Astrocyte of the hippocampus (primary cell): ENCODE measurements around the gene ATP13A3.
"Not testable (repeated sequence)": the region's sequence is repeated elsewhere in the genome, so short reads cannot be mapped to it uniquely, and the experiment has no call there.

ENCODE experiments used
- DNase-seq: peaks from one replicate; pipeline ENCODE4 v3.0.0; 2011; ENCODE audit warnings: low read depth, low spot score

Gene ATP13A3

DNA sequence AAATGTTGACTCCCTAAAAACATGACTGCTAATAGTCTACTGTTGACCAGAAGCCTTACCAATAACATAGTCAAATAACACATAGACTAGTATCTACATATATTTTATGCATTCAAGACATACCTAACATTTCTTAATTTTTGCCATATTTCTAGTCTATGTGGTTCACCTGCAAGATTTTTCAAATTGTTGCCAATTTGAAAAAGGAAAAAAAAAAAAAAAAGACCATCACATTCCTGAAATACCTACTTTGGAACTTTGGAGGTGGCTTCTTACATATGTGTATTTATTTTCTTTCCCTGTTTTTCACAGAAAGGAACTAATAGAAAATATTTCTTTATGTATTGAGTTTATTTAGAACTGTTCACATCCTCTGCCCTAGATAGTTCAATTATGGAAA is 13.4 kb upstream of the ATP13A3 start:
- DNase-seq = no peak

DNA sequence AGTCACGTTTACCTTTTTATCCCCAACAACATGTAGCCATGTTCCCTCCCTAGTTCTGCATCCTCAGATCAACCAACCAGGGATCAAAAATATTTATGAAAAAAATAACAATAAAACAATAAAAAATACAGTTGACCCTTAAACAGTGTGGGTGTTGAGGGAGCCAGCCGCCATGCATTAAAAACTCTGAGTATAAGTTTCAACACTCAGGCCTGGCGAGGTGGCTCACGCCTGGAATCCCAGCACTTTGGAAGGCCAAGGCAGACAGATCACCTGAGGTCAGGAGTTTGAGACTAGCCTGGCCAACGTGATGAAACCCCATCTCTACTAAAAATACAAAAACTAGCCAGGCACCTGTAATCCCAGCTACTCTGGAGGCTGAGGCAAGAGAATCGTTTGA is 12.7 kb upstream of the ATP13A3 start:
- DNase-seq = not testable (repeated sequence)

DNA sequence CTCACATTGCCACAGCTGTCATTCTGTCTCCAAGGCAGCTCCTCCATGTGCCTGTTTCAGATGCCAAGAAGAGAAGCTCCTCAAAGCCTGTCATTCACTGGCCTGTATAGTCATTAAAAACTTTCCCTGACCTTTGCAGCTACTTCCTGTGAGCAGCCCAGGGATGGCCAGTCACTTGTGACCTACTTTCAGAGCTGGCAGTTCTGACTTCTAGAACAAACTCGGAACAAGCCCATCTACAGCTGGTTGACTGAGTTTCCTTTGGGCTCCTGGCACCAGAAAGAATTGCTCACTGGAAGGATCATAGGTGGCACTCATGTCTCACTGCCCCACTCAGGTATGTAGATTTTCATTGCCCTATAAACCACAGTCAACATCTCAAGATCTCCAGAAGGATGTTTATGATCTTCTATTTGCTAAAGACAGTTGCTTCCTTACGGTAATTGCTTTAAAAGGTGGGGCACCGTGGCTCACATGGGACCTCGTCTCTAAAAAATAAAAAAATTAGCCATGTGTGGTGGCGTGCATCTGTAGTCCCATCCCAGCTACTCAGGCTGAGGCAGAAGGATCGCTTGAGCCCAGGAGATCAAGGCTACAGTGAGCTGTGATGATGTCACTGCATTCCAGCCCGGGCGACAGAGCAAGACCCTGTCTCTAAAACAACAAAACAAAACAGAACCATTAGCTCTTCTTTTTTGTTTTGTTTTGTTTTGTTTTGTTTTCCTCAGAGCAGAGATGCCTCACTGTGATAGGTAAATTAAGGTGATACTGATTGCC is 11.2 kb upstream of the ATP13A3 start:
- DNase-seq = no peak

DNA sequence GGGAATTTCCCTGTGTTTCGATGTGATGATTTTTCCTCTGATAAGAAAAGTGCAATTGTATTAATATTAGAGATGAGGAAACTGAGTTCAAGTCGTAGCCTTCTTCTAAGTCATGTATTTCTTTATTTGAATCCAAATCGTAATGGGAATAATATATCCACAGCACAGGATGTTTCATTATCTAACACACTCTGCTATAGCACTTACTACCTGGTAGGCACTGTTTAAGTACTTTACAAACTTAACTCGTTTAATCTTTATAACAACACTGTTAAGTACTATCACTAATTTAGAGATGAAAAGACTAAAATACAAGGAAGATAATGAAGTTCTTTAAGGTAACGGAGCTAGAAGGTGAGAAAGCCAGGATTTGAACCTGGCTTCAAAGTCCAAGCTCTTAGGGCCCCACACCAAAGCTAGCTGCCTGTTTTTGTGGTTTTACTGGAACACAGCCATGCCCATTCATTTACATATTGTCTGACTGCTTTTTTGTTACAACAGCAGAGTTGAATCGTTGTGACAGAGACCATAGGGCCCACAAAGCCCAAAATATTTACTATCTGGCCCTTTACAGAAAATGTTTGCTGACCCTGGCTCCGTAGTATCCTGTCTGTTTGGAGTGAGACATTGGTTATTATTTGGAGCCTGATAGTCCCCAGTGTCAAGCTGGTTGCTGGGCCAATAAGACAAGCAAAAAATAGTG is 9.6 kb upstream of the ATP13A3 start:
- DNase-seq = peak; percentile 72

DNA sequence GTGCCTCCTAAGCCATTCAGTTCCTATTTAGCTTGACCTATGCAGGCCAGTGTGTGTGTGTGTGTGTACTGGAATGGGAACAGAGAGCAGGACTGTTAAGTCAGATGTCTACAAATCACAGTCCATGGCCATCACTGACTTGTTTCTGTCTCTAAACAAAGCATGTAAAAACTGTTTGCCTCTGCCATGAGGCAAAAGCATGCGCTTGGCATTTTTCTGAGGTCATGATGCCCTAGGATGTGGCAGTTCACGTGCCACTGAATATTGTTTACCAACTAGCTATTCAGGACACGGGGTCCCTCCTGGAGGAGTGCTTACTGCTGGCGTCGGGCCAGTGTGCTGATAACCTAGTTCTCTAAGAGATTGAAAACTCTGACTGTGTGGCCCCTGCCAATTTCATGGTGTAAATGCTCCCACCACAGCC is 8.2 kb upstream of the ATP13A3 start:
- DNase-seq = no peak

DNA sequence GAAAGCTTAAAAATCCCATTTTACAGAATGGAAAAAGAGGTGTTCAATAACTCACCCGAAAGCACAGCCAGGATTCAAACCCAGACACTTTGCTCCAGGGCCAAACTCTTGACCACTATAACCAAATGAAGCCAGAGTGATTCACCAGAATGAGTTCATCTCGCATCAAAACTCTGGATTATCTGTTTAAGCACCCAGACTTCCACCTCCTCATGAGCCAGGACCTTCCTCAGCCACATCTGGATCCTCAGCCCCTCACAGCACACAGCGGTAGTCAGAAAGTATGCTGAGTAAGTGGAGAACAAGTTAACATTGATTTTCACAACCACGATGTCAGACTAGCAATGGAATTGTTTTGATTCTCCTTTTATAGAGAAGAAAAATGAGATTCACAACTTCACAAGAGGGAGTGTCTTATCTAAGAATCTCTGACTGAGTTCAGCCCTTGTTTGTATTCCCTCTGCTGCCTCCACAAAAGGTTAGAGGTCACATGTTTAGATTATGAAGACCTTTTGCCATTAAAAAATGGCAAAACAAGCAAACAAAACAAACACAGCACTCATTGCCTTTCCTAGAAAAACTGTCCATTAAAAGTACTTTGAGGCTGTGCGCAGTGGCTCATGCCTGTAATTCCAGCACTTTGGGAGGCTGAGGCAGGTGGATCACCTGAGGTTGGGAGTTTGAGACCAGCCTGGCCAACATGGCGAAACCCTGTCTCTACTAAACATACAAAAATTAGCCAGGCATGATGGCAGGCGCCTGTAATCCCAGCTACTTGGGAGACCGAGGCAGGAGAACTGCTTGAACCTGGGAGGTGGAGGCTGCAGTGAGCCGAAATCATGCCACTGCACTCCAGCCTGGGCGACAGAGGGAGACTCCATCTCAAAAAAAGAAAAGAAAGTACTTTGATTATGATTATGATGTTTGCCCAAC is 7.5 kb upstream of the ATP13A3 start:
- DNase-seq = peak; percentile 56

DNA sequence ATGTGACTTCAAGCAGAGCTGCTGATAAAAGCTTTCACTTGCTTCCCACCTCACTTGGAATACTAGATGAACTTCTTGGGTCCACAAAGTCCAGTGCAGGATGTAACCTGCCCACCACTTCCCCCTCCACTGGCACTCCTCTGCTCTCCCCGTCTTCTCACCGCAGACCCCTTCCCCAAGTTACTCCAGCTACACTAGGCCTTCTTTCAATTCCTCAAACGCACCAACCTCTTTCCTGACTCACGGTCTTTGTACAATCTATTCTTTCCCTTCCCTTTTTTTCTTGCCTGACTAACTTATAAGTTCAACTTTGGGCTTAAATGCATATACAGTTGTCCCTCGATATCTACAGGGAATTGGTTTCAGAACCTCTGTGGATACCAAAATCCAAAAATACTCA is 5.2 kb upstream of the ATP13A3 start:
- DNase-seq = no peak

DNA sequence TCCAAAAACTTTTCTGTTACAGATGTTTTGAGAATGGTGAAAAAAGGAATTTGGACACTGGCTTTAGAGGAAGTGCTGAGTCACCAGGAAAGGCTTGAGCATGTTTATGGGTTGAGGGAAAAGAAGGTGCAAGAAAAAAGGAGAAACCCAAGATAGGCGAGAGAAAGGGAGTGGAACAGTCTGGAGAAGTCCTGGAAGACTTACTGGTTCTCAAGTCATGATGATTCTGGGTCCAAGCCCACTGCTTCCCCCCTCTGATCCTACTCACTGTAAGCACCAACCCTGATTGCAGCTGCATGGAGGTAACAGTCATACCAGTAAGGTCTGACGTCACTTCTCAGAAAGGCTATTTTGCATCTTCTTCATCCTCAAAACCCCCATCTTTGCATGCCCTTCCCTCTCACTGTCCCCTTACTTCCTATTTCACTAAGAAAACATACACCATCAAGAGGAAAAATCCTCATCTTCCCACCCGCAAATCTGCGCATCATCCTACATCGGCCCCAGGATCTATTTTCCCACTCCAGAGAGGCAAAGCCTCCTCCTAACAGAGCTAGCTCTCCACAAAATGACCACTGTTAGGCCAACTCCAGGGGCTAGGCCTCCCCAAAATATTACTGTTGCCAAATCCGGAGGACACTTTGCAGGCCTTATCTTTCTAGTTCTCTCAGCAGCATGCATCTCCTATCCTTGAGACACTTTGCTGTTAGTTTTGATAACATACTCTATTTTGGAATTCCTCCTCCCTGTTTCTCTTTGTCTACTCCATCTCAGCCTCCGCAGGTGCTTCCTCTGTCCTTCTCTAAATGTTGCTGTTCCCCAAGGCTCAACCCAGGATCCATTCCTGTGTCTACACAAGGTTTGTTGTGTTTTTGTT is 3.2 kb upstream of the ATP13A3 start:
- DNase-seq = no peak

DNA sequence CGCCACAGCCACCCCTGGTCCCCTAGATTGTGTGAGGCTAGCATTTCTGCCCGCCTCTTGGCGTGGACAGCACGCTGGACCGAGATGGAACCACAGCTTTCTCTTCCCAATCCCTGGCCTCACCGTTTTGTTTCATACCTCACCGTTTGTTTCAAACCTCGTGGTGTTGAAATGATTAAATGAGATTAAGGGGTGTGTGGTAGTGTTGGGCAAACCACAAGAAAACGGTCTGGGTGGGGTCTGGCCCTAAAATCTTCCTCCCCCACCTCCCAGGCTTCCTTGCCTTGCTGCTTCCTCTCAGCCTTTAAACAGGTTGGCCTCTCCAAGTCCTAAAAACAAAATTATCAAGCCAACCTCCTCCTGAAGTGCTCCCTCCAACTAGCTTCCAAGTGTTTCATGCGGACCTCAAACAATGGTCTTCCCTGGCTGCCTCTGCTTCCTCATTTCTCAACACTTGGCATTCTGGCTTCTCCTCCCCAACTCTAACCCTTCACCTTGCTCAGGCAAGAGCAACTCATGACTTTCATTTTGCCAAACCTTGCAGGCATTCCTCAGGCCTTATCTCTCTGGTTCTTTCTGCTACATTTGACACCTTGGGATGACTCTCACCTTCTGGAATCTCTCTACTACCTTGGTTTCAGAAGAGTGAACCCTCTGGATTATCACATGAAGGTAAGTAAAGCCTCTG is 1.4 kb upstream of the ATP13A3 start:
- peak; percentile 28 for DNase-seq

DNA sequence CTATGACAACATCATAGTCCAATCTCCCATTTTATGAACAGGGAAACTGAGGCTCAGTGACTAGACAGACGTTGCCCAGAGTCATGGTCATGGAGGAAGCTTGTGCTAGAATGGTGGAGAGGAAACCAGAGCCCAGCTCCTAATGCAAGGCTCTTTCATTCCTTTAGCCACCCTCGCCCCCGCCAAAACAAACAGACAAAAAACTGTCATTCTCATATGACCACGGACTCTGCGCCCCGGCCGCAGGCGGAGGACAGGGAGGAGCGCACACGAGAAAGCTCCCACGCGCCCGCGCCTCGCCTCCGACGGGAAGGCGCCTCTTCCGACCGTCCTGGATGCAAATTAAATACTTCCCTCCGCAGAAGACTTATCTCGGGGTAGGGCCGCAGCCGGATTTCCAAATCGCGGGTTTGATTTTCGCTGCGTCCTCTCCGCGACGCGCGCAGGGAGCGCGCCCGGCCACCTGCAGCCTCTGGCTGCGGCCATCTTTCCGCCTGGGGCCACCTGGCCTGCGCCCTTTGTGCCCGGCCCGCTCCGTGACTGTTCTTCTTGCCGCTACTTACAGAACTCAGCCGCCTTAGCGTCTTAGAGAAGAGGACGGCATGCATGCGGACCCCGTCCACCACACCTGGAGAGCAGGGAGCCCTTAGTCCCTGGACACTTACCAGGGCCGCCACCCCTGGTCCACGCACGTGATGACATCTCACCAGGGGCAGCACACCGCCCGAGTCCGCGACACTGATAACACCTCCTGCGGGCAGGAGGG is 670 bp upstream of the ATP13A3 start:
- DNase-seq = peak; percentile 46

DNA sequence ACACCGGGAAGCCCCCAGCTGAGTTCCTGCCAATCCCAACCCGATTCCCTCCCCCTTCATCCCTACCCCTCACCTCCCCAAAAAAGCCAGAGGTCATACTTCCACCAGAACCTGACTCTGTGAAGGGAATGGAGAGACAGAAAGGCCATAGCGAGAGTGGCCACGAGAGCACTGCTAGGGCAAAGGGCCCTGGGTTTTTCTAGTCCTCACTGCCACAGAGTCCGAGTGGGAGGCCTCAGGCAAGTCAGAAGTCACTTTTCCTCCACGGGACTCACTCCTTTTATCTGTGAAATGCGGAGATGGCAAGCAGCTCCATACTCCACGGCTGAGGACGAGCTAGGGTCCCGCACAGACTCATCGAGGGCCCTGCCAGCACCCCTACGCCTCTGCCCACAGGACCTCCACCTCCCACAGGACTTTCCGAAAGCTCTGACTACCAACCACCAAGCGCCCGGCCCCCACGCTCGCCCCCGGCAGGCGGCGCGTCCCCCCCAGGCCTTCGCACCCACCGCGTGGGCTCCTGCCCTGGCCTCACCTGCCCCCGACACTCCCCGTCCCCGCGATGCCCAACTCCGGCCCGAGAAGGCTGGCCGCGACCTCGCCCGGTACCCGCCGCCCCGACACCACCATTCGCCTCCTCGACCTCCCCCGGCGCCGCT is 792 bp downstream of the ATP13A3 start:
- peak; percentile 72 for DNase-seq

DNA sequence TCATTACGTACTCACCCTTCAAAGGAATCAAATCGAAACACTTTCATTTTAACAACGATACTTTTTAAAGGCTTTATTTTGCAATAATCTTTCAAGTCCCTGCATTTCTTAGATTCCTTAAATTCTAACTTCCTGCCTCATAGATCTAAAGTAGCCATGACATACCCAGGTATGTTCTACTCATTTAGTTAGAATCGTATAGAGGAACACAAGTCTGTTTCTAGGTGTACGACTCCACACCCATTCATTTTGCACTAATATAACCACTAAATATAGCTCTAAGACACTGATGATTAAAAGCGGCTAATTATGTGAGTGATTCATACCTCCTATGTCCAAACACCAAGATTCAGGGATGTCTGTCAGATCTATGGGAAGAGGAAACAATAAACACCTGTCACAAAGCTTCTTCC is 1.3 kb downstream of the ATP13A3 start:
- DNase-seq = peak; percentile 45

DNA sequence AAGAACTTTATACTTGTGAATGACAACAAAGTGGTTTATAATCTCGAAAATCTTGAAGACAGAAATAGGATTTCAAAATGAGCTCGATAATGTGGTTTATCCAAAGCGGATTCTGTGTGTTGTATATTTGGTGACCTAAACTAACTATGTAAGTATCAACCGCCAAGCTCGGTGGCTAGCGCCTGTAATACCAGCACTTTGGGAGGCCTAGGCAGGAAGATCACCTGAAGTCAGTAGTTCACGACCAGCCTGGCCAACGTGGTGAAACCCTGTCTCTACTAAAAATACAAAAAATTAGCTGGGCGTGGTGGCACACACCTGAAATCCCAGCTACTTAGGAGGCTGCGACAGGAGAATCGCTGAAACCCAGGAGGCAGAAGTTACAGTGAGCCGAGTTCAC is 2.2 kb downstream of the ATP13A3 start:
- DNase-seq = no peak

DNA sequence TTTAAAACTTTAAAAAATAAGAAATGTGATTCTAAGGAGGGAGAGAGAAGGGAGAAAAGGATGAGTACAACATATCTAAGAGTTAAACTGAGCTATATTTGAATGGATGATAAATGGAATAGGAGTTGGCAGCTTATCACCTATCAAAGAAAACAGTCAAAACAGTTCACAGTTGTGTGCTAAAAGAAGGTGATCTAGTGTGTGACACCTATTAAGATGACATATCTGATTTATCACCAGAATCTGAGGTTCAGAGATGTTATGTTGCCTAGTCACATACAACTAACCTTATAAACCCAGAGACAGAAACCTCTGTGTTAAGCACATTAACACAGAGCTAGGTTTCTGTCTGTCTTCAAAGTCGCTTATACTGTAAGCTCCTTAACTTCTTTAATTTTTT is 3.0 kb downstream of the ATP13A3 start:
- no peak for DNase-seq

DNA sequence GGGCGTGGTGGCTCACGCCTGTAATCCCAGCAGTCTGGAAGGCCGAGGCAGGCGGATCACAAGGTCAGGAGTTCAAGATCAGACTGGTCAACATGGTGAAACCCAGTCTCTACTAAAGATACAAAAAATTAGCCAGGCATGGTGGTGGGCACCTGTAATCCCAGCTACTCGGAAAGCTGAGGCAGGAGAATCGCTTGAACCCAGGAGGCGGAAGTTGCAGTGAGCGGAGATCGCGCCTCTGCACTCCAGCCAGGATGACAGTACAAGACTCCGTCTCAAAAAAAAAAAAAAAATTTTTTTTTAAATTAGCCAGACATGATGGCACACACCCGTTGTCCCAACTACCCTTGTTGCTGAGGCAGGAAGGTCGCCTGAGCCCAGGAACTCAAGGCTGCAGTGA is 4.0 kb downstream of the ATP13A3 start:
- not testable (repeated sequence) for DNase-seq

DNA sequence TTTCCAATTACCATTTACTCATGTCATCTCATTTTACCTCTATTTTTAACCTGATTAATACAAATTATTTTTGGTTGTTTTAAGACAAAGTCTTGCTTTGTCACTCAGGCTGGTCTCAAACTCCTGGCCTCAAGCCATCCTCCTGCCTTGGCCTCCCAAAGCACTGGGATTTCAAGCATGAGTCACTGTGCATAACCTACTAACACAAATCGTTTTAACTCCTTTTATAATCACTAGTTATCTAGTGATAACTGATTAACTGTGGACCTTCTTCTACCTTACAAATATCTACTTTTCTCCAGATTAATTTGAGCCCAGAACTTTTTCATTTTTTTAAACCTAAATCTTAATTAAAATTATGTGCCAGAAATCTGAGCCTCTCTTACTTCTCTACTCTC is 4.6 kb downstream of the ATP13A3 start:
- DNase-seq = no peak

DNA sequence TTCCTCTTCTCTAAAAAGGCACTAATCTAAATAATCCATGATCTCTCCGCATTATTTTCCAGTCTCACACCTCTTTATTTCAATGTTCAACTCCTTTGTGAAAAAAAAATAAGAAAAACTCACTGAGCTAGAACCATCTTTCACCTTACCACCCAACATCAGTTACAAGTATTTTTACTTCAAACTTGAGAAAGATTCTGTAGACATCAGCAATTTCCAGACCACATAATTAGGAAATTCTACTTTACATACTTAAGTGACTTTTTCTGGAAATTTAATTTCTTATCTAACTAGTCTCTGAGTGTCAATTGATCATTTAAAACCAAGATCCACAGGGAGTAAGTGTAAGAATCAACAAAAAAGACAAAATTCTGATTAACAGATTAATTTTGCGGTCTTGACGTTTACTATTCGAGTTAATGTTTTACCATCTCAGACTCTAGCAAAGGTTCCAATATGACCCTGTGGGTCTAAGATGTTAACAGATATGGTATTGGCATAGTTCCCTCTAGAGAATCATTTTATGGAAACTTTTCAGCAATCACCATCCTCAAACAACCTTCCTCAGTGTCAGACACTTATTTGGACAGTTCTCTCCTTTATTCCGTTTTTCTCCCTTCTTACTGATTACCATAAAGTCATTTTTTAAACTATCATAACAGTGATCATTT is 5.1 kb downstream of the ATP13A3 start:
- DNase-seq = no peak

DNA sequence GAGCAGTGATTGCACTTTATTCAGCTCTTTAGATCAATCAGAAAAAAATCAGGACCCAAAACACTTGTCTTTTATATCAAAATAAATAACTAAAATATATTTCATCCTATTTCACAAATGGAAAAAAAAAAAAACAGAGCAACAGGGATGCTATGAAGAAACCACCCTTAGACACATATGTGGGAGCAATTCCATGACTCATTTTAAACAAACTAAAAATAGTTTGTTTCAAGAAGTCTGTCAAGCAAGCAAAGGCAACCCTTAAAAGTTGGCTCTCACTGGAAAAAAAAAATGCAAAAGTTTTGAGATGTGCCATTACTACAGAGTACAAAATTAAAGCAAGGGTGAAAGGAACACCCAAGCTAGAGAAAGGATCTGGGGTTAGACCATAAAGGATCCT is 5.7 kb downstream of the ATP13A3 start:
- DNase-seq = peak; percentile 15

DNA sequence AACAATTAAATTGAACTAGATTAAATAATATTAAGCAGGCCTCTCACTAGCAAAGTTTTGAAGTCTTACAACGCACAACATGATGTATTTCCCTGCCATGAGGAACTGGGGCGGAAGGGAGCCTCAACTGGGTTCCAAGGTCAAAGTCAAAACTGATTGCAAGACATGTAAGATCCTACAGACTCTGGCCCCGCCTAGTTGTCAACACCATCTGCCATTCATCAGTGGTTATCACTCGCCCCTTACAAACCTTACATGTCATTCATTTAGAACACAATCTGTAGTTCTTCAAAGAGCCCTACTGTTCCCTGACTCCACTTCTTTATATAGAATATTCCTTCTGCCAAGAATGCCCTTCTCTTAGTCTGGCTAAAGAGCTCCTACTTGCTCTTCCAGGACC is 10.0 kb downstream of the ATP13A3 start:
- DNase-seq = no peak
